GM19438 (cell line): ENCODE results near the gene TTN.

ENCODE experiments used
- ATAC-seq: cut with Tn5 transposase; IDR thresholded peaks from one replicate; pipeline ENCODE4 v1.9.1; 2021; ENCODE audit warnings: low read depth; ENCODE audit not compliant: unreplicated experiment

Gene TTN

GRCh38 chr2:178756843-178757242 lies 50.4 kb downstream of the TTN start:
- no peak for ATAC-seq

GRCh38 chr2:178756343-178756742 lies 50.9 kb downstream of the TTN start:
- no peak for ATAC-seq

- no peak for ATAC-seq
Observed at GRCh38 chr2:178747767-178748166, 59.5 kb downstream of the TTN start.

- ATAC-seq, result no peak
Observed at GRCh38 chr2:178734518-178734917, 72.7 kb downstream of the TTN start.

GRCh38 chr2:178733975-178734374 lies 73.2 kb downstream of the TTN start:
- ATAC-seq, result no peak

- no peak for ATAC-seq
Observed at GRCh38 chr2:178732913-178733312, 74.3 kb downstream of the TTN start.

- ATAC-seq, result no peak
Observed at GRCh38 chr2:178731300-178731699, 75.9 kb downstream of the TTN start.

GRCh38 chr2:178730049-178730448 lies 77.2 kb downstream of the TTN start:
- no peak for ATAC-seq

GRCh38 chr2:178723786-178724346 lies 83.4 kb downstream of the TTN start:
- ATAC-seq, result no peak

GRCh38 chr2:178722296-178722695 lies 84.9 kb downstream of the TTN start:
- ATAC-seq, result no peak

GRCh38 chr2:178718988-178719387 lies 88.2 kb downstream of the TTN start:
- no peak for ATAC-seq

- no peak for ATAC-seq
Observed at GRCh38 chr2:178718283-178718682, 88.9 kb downstream of the TTN start.

GRCh38 chr2:178716394-178716793 lies 90.8 kb downstream of the TTN start:
- ATAC-seq, result no peak

- ATAC-seq, result no peak
Observed at GRCh38 chr2:178715366-178715765, 91.9 kb downstream of the TTN start.

GRCh38 chr2:178707476-178707875 lies 99.7 kb downstream of the TTN start:
- no peak for ATAC-seq

- no peak for ATAC-seq
Observed at GRCh38 chr2:178704876-178705275, 102.3 kb downstream of the TTN start.

- ATAC-seq, result no peak
Observed at GRCh38 chr2:178702361-178702760, 104.9 kb downstream of the TTN start.

GRCh38 chr2:178700922-178701342 lies 106.3 kb downstream of the TTN start:
- no peak for ATAC-seq

GRCh38 chr2:178700136-178700535 lies 107.1 kb downstream of the TTN start:
- ATAC-seq, result no peak

GRCh38 chr2:178692845-178693244 lies 114.4 kb downstream of the TTN start:
- no peak for ATAC-seq

GRCh38 chr2:178689808-178690207 lies 117.4 kb downstream of the TTN start:
- no peak for ATAC-seq

GRCh38 chr2:178683877-178684276 lies 123.3 kb downstream of the TTN start:
- ATAC-seq, result no peak

- no peak for ATAC-seq
Observed at GRCh38 chr2:178681081-178681480, 126.1 kb downstream of the TTN start.
